LNCaP clone FGC (cell line): Measurements from ENCODE around the gene MAGI2.
"Not testable (repeated sequence)": the region's sequence is repeated elsewhere in the genome, so short reads cannot be mapped to it uniquely, and the experiment has no call there.

Experiments used
- DNase-seq: peaks from one replicate; pipeline ENCODE4 v3.0.0-alpha.2; 2011; ENCODE audit warnings: low read depth
- H3K4me3 ChIP-seq: 2 replicates; pipeline ENCODE4 v1.5.1; 2011; ENCODE audit warnings: mild to moderate bottlenecking, low read depth, low read length, control low read depth
- TF ChIP-seq, protein P1 (sequence below): IDR thresholded peaks from 2 replicates; pipeline ENCODE4 v1.5.1; 2012; ENCODE audit warnings: mild to moderate bottlenecking; ENCODE audit not compliant: control insufficient read depth, insufficient read depth; ENCODE audit errors: extremely low read depth

Gene MAGI2

GRCh38 chr7:78594156-78594555 lies 859.3 kb downstream of the MAGI2 start:
- TF ChIP-seq, protein P1, sequence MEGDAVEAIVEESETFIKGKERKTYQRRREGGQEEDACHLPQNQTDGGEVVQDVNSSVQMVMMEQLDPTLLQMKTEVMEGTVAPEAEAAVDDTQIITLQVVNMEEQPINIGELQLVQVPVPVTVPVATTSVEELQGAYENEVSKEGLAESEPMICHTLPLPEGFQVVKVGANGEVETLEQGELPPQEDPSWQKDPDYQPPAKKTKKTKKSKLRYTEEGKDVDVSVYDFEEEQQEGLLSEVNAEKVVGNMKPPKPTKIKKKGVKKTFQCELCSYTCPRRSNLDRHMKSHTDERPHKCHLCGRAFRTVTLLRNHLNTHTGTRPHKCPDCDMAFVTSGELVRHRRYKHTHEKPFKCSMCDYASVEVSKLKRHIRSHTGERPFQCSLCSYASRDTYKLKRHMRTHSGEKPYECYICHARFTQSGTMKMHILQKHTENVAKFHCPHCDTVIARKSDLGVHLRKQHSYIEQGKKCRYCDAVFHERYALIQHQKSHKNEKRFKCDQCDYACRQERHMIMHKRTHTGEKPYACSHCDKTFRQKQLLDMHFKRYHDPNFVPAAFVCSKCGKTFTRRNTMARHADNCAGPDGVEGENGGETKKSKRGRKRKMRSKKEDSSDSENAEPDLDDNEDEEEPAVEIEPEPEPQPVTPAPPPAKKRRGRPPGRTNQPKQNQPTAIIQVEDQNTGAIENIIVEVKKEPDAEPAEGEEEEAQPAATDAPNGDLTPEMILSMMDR = no peak
- DNase-seq = no peak
- no peak overlapping the region for H3K4me3 ChIP-seq

DNA sequence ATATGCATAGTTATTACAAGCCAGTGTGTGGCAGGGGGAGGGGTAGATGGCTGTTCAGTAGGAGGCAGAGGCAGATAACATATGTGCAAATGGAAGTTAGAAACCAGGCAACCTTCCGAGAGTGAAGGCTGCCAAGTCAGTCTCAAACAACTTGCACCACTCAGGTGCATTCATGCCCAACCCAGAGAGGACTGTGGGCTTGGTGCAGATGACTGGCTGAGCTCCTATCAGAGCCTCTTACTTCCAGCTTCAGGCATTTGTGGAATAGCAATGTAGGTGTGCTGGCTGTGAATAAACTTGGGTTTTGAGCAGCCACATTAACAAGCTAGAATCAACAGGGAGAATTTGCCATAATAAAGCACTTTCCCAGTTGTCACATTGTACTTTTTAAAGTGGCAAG lies 865.1 kb downstream of the MAGI2 start:
- no peak for DNase-seq

DNA sequence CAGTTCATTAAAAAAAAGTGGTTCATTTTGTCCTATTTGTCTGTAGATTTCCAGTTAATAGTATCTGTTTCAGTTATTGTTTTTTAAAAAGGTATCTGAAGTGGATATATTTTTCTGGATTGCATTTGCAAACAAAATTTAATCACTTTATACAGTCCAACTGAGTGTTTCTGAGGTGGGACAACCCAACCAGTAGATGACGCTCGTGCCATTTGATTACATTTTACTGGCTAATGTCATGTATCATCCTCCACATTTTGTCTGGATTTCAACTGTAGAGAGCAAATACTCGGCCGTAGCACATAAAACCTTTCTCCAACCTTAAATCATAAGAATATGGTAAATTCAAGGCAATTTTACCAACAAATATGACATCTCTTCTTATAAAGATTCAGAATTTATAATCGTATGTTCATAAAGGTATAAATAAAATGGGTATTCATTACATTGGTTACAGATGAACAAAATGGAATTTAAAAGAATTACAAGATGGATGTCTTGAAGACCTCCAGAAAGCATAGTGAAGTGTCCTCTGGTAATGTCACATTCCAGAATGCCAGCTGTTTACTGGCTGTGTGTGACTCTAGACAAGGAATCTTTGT lies 865.9 kb downstream of the MAGI2 start:
- no peak overlapping the region for H3K4me3 ChIP-seq
- TF ChIP-seq, protein P1 = peak; percentile 70
- peak; percentile 14 for DNase-seq

More for the DNA sequence above, 865.1 kb downstream of the MAGI2 start:
- H3K4me3 ChIP-seq = no peak overlapping the region
- TF ChIP-seq, protein P1 = no peak

GRCh38 chr7:78585980-78586379 lies 867.5 kb downstream of the MAGI2 start:
- no peak overlapping the region for H3K4me3 ChIP-seq
- no peak for DNase-seq
- TF ChIP-seq, protein P1 = no peak

DNA sequence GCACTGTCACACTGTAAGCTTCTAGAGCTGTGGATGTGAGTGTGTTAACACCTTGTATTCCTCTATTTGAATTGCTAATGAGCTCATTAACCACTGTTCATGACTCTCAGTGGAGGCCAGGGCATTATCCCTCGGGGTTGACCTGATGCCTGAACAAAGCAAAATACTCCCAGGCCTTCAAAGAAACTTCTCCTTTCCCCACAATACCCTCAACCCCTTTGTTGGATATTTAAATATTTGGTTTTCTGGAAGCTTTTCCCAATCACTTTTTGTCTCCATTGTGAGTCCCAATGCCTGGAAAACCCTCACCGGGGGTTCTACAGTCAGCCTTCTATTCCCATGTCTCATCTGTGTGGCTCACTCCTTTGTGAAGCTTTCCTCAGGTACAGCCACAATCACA lies 874.8 kb downstream of the MAGI2 start:
- DNase-seq = no peak
- TF ChIP-seq, protein P1 = no peak
- H3K4me3 ChIP-seq = no peak overlapping the region

- DNase-seq, H3K4me3 ChIP-seq: not testable (repeated sequence)
Measured at GRCh38 chr7:78577174-78577952, 876.1 kb downstream of the MAGI2 start.

DNA sequence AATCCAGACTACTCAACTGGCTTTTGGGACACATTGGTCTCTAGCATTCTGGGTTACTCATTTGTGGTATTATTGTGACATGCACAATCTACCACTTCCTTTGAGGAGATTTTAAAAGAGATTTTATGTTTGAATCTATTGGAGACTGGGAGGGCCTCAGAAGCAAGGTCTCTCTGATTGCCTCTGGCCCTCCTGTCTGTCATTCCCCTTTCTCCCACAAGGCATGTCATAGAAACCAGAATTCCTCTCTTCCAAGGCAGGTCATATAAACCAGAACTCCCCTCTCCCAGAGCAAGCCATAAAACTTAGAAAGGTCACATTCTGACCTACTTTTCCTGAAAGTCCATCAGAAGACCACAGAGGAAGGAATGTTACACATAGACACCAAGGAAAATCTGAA lies 877.2 kb downstream of the MAGI2 start:
- no peak overlapping the region for H3K4me3 ChIP-seq
- TF ChIP-seq, protein P1 = no peak
- DNase-seq = no peak
